Psoas muscle (tissue), 8 donors: ENCODE results near the gene NTNG1. TPM values are rescaled to one million over a fixed set of nuclear protein-coding genes. Genes with fewer than 3 reads are reported as not detected.

Experiments
- ATAC-seq, 4 donors: fragments of 200-7000 bp; cut with Tn5 transposase; one replicate each; pipeline ENCODE4 v1.9.1; 2020; ENCODE audit warnings: moderate library complexity in 3 of 4, mild to moderate bottlenecking in 2 of 4
- DNase-seq, 2 donors: peaks; one replicate each; pipeline ENCODE4 v3.0.0-alpha.2; 2020
- H3K27ac ChIP-seq: fragments of 200-600 bp; one replicate; pipeline ENCODE4 v1.8.0; 2022
- H3K27me3 ChIP-seq, 3 donors: fragments of 200-600 bp in 1 of 3; one replicate each; pipeline versions ENCODE4 v1.6.1 to v1.8.0; 2013 to 2022; ENCODE audit warnings: low read length in 2 of 3, mild to moderate bottlenecking in 2 of 3, moderate library complexity in 1 of 3; ENCODE audit not compliant: insufficient read depth in 3 of 3
- H3K36me3 ChIP-seq, 2 donors: fragments of 200-600 bp in 1 of 2; one replicate each; pipeline versions ENCODE4 v1.6.1 to v1.8.0; 2013 to 2022; ENCODE audit warnings: low read depth in 1 of 2, mild to moderate bottlenecking in 1 of 2, moderate library complexity in 1 of 2; ENCODE audit not compliant: insufficient read depth in 1 of 2
- H3K4me1 ChIP-seq: fragments of 200-600 bp; one replicate; pipeline ENCODE4 v1.8.0; 2022
- H3K4me3 ChIP-seq: fragments of 200-600 bp; one replicate; pipeline ENCODE4 v1.8.0; 2022; ENCODE audit warnings: mild to moderate bottlenecking
- H3K9me3 ChIP-seq: fragments of 200-600 bp; one replicate; pipeline ENCODE4 v1.8.0; 2022
- WGBS, 3 donors: extraction: QIAGEN DNeasy Blood & Tissue Kit; methylation state at CpG; one replicate each; pipeline versions ENCODE4 v1.1.6 to v1.1.7; 2013; 5-methylcytosine and 5-hydroxymethylcytosine counted together
- intact Hi-C, 2 donors: fragments of 100-400 bp; cut with DNase I; formaldehyde crosslinking; loops; one replicate each; pipeline versions ENCODE4 v1.11.0 to v1.14.2; 2022
- polyA plus RNA-seq, 3 donors: library from polyadenylated mRNA; stranded (reverse); fragments of 200-250 nt; gene quantifications; one replicate each; pipeline ENCODE4 v1.2.3, GENCODE V29; 2013
- total RNA-seq, 4 donors: library from RNA; stranded (reverse); fragmentation: NEBNext Ultra II Directional in 2 of 4; extraction: Animal tissue kit (Norgen Biotek cat#: 25700) in 2 of 4; gene quantifications; one replicate each; pipeline versions ENCODE4 v1.2.1 to v1.2.4, GENCODE V29; 2021 to 2023
- TF ChIP-seq, protein P1 (sequence below): fragments of 200-600 bp; IDR thresholded peaks from one replicate; pipeline ENCODE4 v1.8.0; 2022; ENCODE audit warnings: antibody characterized with exemption
- donor health status: healthy with polysubstance abuse.
- donor health status: DM: no; HTN: no; CAD: no; lungs with moderate emphysema.
- donor health status: Bipolar disorder and iron deficiency.
- donor health status: healthy.
- donor health status: DM: yes; HTN: yes; CAD: no.
- donor health status: DM: no; HTN: no; CAD: no.
- donor health status: DM: no; HTN: no; CAD: no.
- donor health status: DM: yes; HTN: yes; CAD: no.

NTNG1 gene
- total and polyA plus RNA-seq, 7 donors: 0.01 to 0.34 (median 0.27) TPM; not detected in 4

DNA sequence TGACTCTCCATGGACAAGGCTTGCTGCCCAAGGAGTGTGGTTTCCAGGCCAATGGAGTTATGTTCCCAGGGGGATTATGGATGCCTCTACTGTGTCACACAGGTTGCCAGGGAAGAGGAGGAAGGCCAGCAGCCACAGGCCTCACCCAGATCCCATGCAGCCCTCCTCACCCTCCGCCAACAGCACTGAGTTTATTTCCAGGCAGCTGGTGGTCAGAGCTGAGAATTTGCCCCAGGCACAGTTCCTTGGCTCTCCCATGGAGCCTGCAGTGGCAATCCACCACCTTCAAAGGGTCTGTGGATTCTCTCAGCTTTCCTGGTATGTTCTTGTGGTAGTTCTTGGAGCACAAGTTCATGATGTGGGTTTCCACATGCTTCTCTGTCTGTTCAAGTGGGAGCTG, 79.2 kb downstream of the NTNG1 start:
- TF ChIP-seq, protein P1, sequence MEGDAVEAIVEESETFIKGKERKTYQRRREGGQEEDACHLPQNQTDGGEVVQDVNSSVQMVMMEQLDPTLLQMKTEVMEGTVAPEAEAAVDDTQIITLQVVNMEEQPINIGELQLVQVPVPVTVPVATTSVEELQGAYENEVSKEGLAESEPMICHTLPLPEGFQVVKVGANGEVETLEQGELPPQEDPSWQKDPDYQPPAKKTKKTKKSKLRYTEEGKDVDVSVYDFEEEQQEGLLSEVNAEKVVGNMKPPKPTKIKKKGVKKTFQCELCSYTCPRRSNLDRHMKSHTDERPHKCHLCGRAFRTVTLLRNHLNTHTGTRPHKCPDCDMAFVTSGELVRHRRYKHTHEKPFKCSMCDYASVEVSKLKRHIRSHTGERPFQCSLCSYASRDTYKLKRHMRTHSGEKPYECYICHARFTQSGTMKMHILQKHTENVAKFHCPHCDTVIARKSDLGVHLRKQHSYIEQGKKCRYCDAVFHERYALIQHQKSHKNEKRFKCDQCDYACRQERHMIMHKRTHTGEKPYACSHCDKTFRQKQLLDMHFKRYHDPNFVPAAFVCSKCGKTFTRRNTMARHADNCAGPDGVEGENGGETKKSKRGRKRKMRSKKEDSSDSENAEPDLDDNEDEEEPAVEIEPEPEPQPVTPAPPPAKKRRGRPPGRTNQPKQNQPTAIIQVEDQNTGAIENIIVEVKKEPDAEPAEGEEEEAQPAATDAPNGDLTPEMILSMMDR: no peak
- Histone ChIP-seq H3K36me3 (no peaks in the 10 kb centered on the region), H3K4me1 (no peaks in the 10 kb centered on the region), H3K4me3 (no peak overlapping the region), H3K9me3 (no peaks in the 10 kb centered on the region), H3K27ac (no peak overlapping the region), H3K27me3 (no peaks in the 10 kb centered on the region)
- whole genome bisulfite sequencing, 3 donors: 63 to 100% (median 86%) methylated on average over 1 of the region's 1 CpG
- intact Hi-C loops: no loop called here
- ATAC-seq: no peak
- DNase-seq: no peak

DNA sequence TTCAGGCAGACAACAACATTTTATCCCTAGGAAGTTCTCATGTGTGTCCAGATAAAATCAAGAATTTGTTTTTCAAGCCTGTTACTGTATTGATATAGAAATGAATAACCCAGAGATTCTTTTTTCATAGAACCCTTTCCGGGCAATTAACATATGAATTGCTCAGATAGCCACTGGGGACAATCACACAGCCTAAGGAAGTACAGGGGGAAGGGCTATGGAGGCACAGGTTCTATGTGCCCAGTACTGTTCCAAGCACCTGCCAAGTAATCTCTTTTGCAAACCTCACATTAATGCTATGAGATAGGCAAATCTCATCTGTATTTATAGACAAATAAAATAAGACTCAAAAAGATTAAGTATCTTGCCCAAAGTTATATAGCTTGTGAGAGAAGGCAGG, 84.9 kb downstream of the NTNG1 start:
- H3K27me3 ChIP-seq: no peaks in the 10 kb centered on the region
- TF ChIP-seq, protein P1: no peak
- 62 to 83% (median 64%) methylated on average over 1 of the region's 1 CpG for WGBS, 3 donors
- H3K4me1 ChIP-seq: no peaks in the 10 kb centered on the region
- H3K4me3 ChIP-seq: no peak overlapping the region
- intact Hi-C loops: no loop called here
- no peaks in the 10 kb centered on the region for H3K9me3 ChIP-seq
- no peak overlapping the region for H3K27ac ChIP-seq
- DNase-seq (no peak), ATAC-seq (no peak)
- H3K36me3 ChIP-seq: no peaks in the 10 kb centered on the region

DNA sequence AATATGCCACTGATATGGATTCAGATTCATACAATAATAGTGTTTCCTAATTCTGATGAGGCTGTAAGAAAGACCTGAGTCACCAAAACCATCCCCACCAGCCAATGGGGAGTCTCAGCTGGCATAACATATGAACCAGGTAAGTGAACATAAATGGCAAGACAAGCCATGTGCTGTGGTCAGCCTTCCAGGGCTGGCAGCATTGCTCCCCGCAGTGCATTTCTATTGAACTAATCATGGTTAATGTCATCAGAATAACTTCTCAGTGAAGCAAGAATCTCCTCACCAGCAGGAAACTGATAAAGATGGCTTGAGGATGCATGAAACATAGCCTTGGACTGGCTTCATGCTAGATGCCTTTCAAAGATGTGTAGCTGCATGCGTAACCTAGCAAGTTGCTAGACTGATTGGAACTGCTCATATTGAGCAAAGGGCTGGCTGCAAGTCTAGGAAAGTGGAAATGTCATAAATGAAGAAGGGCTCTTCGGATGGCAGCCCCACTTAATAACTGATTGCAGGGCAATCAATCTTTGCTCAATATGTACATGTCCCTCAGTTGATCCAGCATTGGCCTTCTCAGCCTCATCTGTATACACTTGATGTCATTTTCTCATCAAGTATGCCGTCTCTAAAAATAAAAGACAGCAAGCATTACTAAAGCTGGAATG, 88.0 kb downstream of the NTNG1 start:
- Histone ChIP-seq H3K36me3 (no peaks in the 10 kb centered on the region), H3K4me1 (no peaks in the 10 kb centered on the region), H3K4me3 (no peak overlapping the region), H3K9me3 (no peaks in the 10 kb centered on the region), H3K27ac (no peak overlapping the region), H3K27me3 (no peaks in the 10 kb centered on the region)
- DNase-seq: no peak
- 79 to 88% (median 85%) methylated on average over 4 of the region's 4 CpGs for WGBS, 3 donors
- TF ChIP-seq, protein P1: no peak
- intact Hi-C loops: no loop called here
- no peak for ATAC-seq

- Histone ChIP-seq H3K4me3 (no peak overlapping the region), H3K27ac (no peak overlapping the region), H3K27me3 (no peaks in the 10 kb centered on the region), H3K4me1 (no peaks in the 10 kb centered on the region), H3K36me3 (no peaks in the 10 kb centered on the region), H3K9me3 (no peaks in the 10 kb centered on the region)
- TF ChIP-seq, protein P1: no peak
- ATAC-seq: no peak
- intact Hi-C loops: no loop called here
- DNase-seq: no peak
- WGBS, 3 donors: 52 to 63% (median 61%) methylated on average over 2 of the region's 2 CpGs
Observed at GRCh38 chr1:107229711-107230110, 88.9 kb downstream of the NTNG1 start.

DNA sequence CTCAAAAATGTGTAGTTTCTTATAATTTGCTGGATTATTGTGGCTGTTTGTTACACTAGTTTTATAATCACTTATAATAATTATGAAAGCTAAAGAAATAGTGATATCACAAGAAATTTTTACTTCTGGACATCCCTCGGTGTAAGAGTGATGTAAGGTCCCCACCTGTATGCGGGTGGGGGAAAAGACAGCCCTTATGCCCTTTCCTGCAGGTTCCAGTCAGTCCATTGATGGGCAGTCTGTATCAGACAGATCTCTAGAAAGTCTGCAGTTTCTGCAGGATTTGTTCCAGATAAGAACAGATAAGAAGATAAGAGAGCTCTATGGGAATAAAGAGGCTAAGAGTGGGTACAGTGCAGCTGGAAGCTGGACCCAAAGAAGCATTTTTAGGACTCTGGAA, 89.3 kb downstream of the NTNG1 start:
- no peak overlapping the region for H3K4me3 ChIP-seq
- H3K9me3 ChIP-seq: no peaks in the 10 kb centered on the region
- DNase-seq (no peak), ATAC-seq (no peak)
- H3K27me3 ChIP-seq: no peaks in the 10 kb centered on the region
- H3K27ac ChIP-seq: no peak overlapping the region
- H3K36me3 ChIP-seq: no peaks in the 10 kb centered on the region
- WGBS, 3 donors: 84 to 86% (median 85%) methylated on average over 2 of the region's 2 CpGs
- no peaks in the 10 kb centered on the region for H3K4me1 ChIP-seq
- intact Hi-C loops: no loop called here
- TF ChIP-seq, protein P1: no peak
